ELR (cell line): ENCODE measurements around the gene CRLF3.
"Not testable (repeated sequence)": the region's sequence is repeated elsewhere in the genome, so short reads cannot be mapped to it uniquely, and the experiment has no call there.

Experiments used
- DNase-seq: peaks from one replicate; pipeline ENCODE4 v3.0.0-alpha.2; 2015; ENCODE audit warnings: low read depth

Gene CRLF3

GRCh38 chr17:30814860-30815259, 9.6 kb downstream of the CRLF3 start:
- not testable (repeated sequence) for DNase-seq

- not testable (repeated sequence) for DNase-seq
Measured at GRCh38 chr17:30814236-30814635, 10.3 kb downstream of the CRLF3 start.

GRCh38 chr17:30812218-30813177, 12.0 kb downstream of the CRLF3 start:
- peak; percentile 50 for DNase-seq

GRCh38 chr17:30809867-30810266, 14.6 kb downstream of the CRLF3 start:
- DNase-seq = no peak

- DNase-seq = no peak
Measured at GRCh38 chr17:30808785-30809286, 15.7 kb downstream of the CRLF3 start.

GRCh38 chr17:30807896-30808295, 16.6 kb downstream of the CRLF3 start:
- no peak for DNase-seq

- no peak for DNase-seq
Measured at GRCh38 chr17:30805944-30806456, 18.5 kb downstream of the CRLF3 start.

GRCh38 chr17:30801671-30802070, 22.8 kb downstream of the CRLF3 start:
- no peak for DNase-seq

- DNase-seq = peak; percentile 14
Measured at GRCh38 chr17:30796016-30796415, 28.5 kb downstream of the CRLF3 start.

GRCh38 chr17:30794372-30794771, 30.1 kb downstream of the CRLF3 start:
- DNase-seq = no peak

GRCh38 chr17:30793282-30793977, 31.1 kb downstream of the CRLF3 start:
- no peak for DNase-seq

GRCh38 chr17:30790279-30790678, 34.2 kb downstream of the CRLF3 start:
- no peak for DNase-seq

GRCh38 chr17:30788918-30789317, 35.6 kb downstream of the CRLF3 start:
- DNase-seq = no peak

- no peak for DNase-seq
Measured at GRCh38 chr17:30782206-30782605, 42.3 kb downstream of the CRLF3 start.

GRCh38 chr17:30780343-30780742, 44.1 kb downstream of the CRLF3 start:
- DNase-seq = no peak

GRCh38 chr17:30768771-30769170, 55.7 kb downstream of the CRLF3 start:
- peak; percentile 27 for DNase-seq

GRCh38 chr17:30767641-30768404, 56.7 kb downstream of the CRLF3 start:
- peak; percentile 23 for DNase-seq

GRCh38 chr17:30761060-30761459, 63.4 kb downstream of the CRLF3 start:
- no peak for DNase-seq

GRCh38 chr17:30753291-30753690, 71.2 kb downstream of the CRLF3 start:
- DNase-seq = not testable (repeated sequence)

GRCh38 chr17:30750982-30751381, 73.5 kb downstream of the CRLF3 start:
- DNase-seq = not testable (repeated sequence)

- not testable (repeated sequence) for DNase-seq
Measured at GRCh38 chr17:30747621-30748020, 76.9 kb downstream of the CRLF3 start.

GRCh38 chr17:30742669-30743068, 81.8 kb downstream of the CRLF3 start:
- not testable (repeated sequence) for DNase-seq
